SK-N-SH (cell line): ENCODE measurements around the gene TSPO2. TPM values are rescaled to one million over a fixed set of nuclear protein-coding genes. Genes with fewer than 3 reads are reported as not detected.
A peak's percentile ranks its signal among the peaks of the same experiment; 100 is the strongest.

ENCODE experiments used
- CTCF ChIA-PET: fragments of 300-600, 350-600 bp; formaldehyde crosslinking; extraction: SDS; loops from one replicate; lab custom pipeline; 2021; lab: Yijun Ruan, JAX
- POLR2A ChIA-PET: fragments of 350-600 bp; sonication (Branson Sonifier 250); formaldehyde crosslinking; extraction: SDS; loops from one replicate; lab custom pipeline; 2020; ENCODE audit warnings: antibody characterized with exemption, inconsistent platforms; lab: Yijun Ruan, JAX
- DNase-seq: peaks from one replicate; pipeline ENCODE4 v3.0.0; 2012
- H2AFZ ChIP-seq: fragments of 200-600 bp; sonication (generic); 2 replicates; pipeline ENCODE4 v1.8.1; 2016; ENCODE audit warnings: antibody characterized with exemption, mild to moderate bottlenecking, low read depth
- H3F3A ChIP-seq: fragments of 200-600 bp; sonication (generic); replicated peaks from 2 replicates; pipeline ENCODE3; 2016; ENCODE audit warnings: antibody characterized with exemption, mild to moderate bottlenecking; ENCODE audit not compliant: insufficient read depth
- H3K27ac ChIP-seq, 2 experiments: fragments of 200-500 bp in 1 of 2; fragments of 200-600 bp in 1 of 2; sonication (Bioruptor generic) in 1 of 2; sonication (generic), shearing (Covaris generic) in 1 of 2; 2 replicates each; pipeline versions ENCODE4 v1.5.1 to v1.6.1; 2014 to 2016; ENCODE audit warnings: low read depth in 2 of 2, inconsistent platforms in 1 of 2, low read length in 1 of 2, mild to moderate bottlenecking in 1 of 2, mixed read lengths in 1 of 2
- H3K27me3 ChIP-seq: fragments of 200-600 bp; sonication (generic), shearing (Covaris generic); 2 replicates; pipeline ENCODE4 v1.6.1; 2016; ENCODE audit warnings: mixed run types; ENCODE audit not compliant: insufficient read depth
- H3K36me3 ChIP-seq, 2 experiments: fragments of 200-500 bp in 1 of 2; fragments of 200-600 bp in 1 of 2; sonication (Bioruptor generic) in 1 of 2; sonication (generic) in 1 of 2; replicated peaks in 1 of 2; 2 replicates each; pipeline versions ENCODE3 to v1.5.1; 2014 to 2016; ENCODE audit warnings: low read length in 1 of 2, mild to moderate bottlenecking in 1 of 2; ENCODE audit not compliant: insufficient read depth in 2 of 2, control insufficient read depth in 1 of 2
- H3K4me1 ChIP-seq, 2 experiments: fragments of 200-500 bp in 1 of 2; fragments of 200-600 bp in 1 of 2; sonication (Bioruptor generic) in 1 of 2; sonication (generic), shearing (Covaris generic) in 1 of 2; 2 replicates each; pipeline versions ENCODE4 v1.5.1 to v1.6.1; 2014 to 2016; ENCODE audit warnings: low read depth in 1 of 2, low read length in 1 of 2, mixed run types in 1 of 2; ENCODE audit not compliant: insufficient read depth in 2 of 2, control insufficient read depth in 1 of 2
- H3K4me2 ChIP-seq: fragments of 200-600 bp; sonication (generic), shearing (Covaris generic); 2 replicates; pipeline ENCODE4 v1.6.1; 2017; ENCODE audit warnings: mixed run types
- H3K4me3 ChIP-seq, 2 experiments: fragments of 200-500 bp in 1 of 2; fragments of 200-600 bp in 1 of 2; sonication (Bioruptor generic) in 1 of 2; sonication (generic), shearing (Covaris generic) in 1 of 2; 2 replicates each; pipeline versions ENCODE4 v1.5.1 to v1.8.1; 2014 to 2016; ENCODE audit warnings: low read depth in 2 of 2, inconsistent platforms in 1 of 2, low read length in 1 of 2, mild to moderate bottlenecking in 1 of 2, mixed read lengths in 1 of 2, moderate library complexity in 1 of 2
- H3K79me2 ChIP-seq: fragments of 200-600 bp; sonication (generic); 2 replicates; pipeline ENCODE4 v1.8.1; 2017; ENCODE audit warnings: mild to moderate bottlenecking; ENCODE audit not compliant: insufficient read depth
- H3K9ac ChIP-seq: fragments of 200-600 bp; sonication (generic); 2 replicates; pipeline ENCODE4 v1.6.1; 2017; ENCODE audit warnings: mixed run types
- H3K9me2 ChIP-seq: fragments of 200-600 bp; sonication (generic); 2 replicates; pipeline ENCODE4 v1.6.1; 2017; ENCODE audit warnings: mixed run types
- H3K9me3 ChIP-seq: fragments of 200-600 bp; sonication (generic); 2 replicates; pipeline ENCODE4 v1.6.1; 2017; ENCODE audit warnings: mixed run types, mild to moderate bottlenecking, moderate library complexity
- H4K20me1 ChIP-seq: fragments of 200-600 bp; sonication (generic); 2 replicates; pipeline ENCODE4 v1.6.1; 2017; ENCODE audit warnings: mild to moderate bottlenecking, mixed run types; ENCODE audit not compliant: insufficient read depth
- CTCF ChIP-seq: fragments of 200-600 bp; sonication (generic); IDR thresholded peaks from 2 replicates; pipeline ENCODE4 v1.6.1; 2017; ENCODE audit warnings: antibody characterized with exemption, mild to moderate bottlenecking, moderate library complexity
- ELF1 ChIP-seq: IDR thresholded peaks from 2 replicates; pipeline ENCODE4 v1.4.0; 2012
- EP300 ChIP-seq, 2 experiments: IDR thresholded peaks; 2 replicates each; pipeline versions ENCODE4 v1.4.0 to v1.6.1; 2012; ENCODE audit warnings: borderline replicate concordance in 1 of 2, low read depth in 1 of 2, low read length in 1 of 2
- EZH2phosphoT487 ChIP-seq: fragments of 200-600 bp; sonication (generic); IDR thresholded peaks from 2 replicates; pipeline ENCODE4 v1.6.1; 2017; ENCODE audit warnings: low read depth, mixed run types, mild to moderate bottlenecking, antibody characterized with exemption, moderate library complexity, borderline replicate concordance
- FOXM1 ChIP-seq: IDR thresholded peaks from 2 replicates; pipeline ENCODE4 v1.4.0; 2012; ENCODE audit warnings: low read depth, mild to moderate bottlenecking
- GABPA ChIP-seq: IDR thresholded peaks from 2 replicates; pipeline ENCODE4 v1.4.0; 2012; ENCODE audit warnings: low read depth, mild to moderate bottlenecking
- MAX ChIP-seq: IDR thresholded peaks from 2 replicates; pipeline ENCODE4 v1.4.0; 2012; ENCODE audit warnings: low read depth
- MEF2A ChIP-seq: IDR thresholded peaks from 2 replicates; pipeline ENCODE4 v1.4.0; 2012; ENCODE audit warnings: low read depth, borderline replicate concordance
- MXI1 ChIP-seq: IDR thresholded peaks from 2 replicates; pipeline ENCODE4 v1.6.1; 2012; ENCODE audit warnings: mild to moderate bottlenecking, low read depth, low read length, improper control_type of control experiment
- POLR2AphosphoS5 ChIP-seq: IDR thresholded peaks from 2 replicates; pipeline ENCODE4 v1.6.1; 2012; ENCODE audit warnings: low read depth, low read length
- RXRA ChIP-seq: IDR thresholded peaks from 2 replicates; pipeline ENCODE4 v1.4.0; 2012; ENCODE audit warnings: low read depth, mild to moderate bottlenecking, borderline replicate concordance
- SMC3 ChIP-seq: IDR thresholded peaks from 2 replicates; pipeline ENCODE4 v1.6.1; 2012; ENCODE audit warnings: low read depth, low read length, improper control_type of control experiment
- TAF1 ChIP-seq: IDR thresholded peaks from 2 replicates; pipeline ENCODE4 v1.6.1; 2012; ENCODE audit warnings: low read depth, mild to moderate bottlenecking, low read length, moderate library complexity, borderline replicate concordance
- TEAD4 ChIP-seq: IDR thresholded peaks from 2 replicates; pipeline ENCODE4 v1.4.0; 2012; ENCODE audit warnings: mild to moderate bottlenecking, borderline replicate concordance; ENCODE audit not compliant: insufficient read depth
- USF1 ChIP-seq: IDR thresholded peaks from 2 replicates; pipeline ENCODE4 v1.4.0; 2012; ENCODE audit warnings: low read depth, borderline replicate concordance
- USF2 ChIP-seq: fragments of 150-350 bp; IDR thresholded peaks from 2 replicates; pipeline ENCODE4 v1.6.1; 2017; ENCODE audit warnings: antibody characterized with exemption, low read length, low read depth, borderline replicate concordance
- YY1 ChIP-seq: IDR thresholded peaks from 2 replicates; pipeline ENCODE4 v1.4.0; 2012; ENCODE audit warnings: low read depth, mild to moderate bottlenecking
- WGBS: methylation state at CpG from one replicate; pipeline ENCODE4 v1.1.6; 2017; ENCODE audit warnings: low lambda C conversion rate; 5-methylcytosine and 5-hydroxymethylcytosine counted together
- polyA plus RNA-seq, 3 experiments: library from polyadenylated mRNA; depleted of rRNA; stranded (reverse); fragments of >200 nt; gene quantifications; 2 replicates each; pipeline ENCODE4 v1.2.3, GENCODE V29; 2012
- TF ChIP-seq, protein P1 (sequence below): fragments of 150-350 bp; IDR thresholded peaks from 2 replicates; pipeline ENCODE4 v1.6.1; 2016; ENCODE audit warnings: mild to moderate bottlenecking, low read depth, low read length
- TF ChIP-seq, protein P2 (sequence below): IDR thresholded peaks from 2 replicates; pipeline ENCODE4 v1.6.1; 2012; ENCODE audit warnings: mild to moderate bottlenecking, low read depth, low read length, moderate library complexity
- TF ChIP-seq, protein P3 (sequence below): IDR thresholded peaks from 2 replicates; pipeline ENCODE4; 2012

TSPO2 gene
- polyA plus RNA-seq, 1 of the 3 experiments (the other 2 are of a cell fraction), result not detected

DNA sequence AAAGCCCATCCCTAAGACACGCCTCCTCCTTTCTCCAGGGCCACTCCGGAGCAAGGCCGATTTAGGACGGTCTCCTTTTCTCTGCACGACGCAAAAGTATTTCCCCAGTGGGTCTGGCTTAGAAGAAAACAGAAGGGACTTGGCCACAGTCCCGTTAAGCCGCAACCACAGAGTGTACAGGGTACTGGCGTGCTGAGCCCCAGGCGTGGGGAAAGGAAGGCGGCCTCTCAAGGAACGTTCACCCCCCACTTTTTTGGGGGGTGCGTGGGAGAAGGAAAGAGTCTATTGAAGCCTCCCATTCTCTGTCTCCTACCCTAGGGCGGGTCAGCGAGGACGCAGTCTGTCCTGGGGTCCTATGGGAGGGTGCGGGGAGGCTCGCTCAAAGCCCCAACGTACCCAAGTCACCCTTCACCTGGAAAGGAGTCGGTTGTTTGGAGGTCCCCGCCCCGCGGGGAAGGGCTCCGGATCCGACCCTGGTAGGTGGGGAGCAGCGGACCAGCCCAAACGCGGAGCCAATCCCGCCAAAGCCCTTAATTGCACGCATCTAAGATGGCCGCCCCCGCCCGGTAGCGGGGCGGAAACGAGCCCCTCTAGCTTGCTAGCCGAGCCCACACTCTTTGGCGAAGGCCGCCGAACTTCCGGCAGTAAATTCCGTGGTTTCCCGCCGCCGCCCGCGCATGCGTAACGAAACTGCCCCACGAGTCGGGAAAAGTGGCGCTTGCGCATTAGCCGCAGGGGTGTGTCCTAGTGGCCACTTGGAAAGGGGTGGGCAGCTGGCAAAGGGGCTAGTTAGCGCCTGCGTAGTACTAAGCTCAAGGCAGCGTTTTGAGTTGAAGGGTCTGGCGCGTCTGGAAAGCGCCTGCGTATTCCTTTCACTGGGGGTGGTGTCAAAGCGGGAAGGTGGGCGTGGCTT lies 29.9 kb downstream of the TSPO2 start, which contains the start of gene OARD1:
Gene OARD1 (minus strand): TSS at position 434 of the 913 bp plus-strand sequence. CDS start 722 bp downstream, outside the sequence.
- Histone ChIP-seq H3K27me3 (no peaks in the 10 kb centered on the region), H3K9ac (peak within 1 kb of the TSS; percentile 99), H3K4me1 (peaks cover 20 to 23% of the 10 kb centered on the region in 2 experiments), H3K27ac (peak within 1 kb of the TSS; percentile 98 to 99), H3K9me3 (no peaks in the 10 kb centered on the region), H4K20me1 (peaks cover 34% of the 10 kb centered on the region), H2AFZ (peak within 1 kb of the TSS; percentile 91), H3K4me3 (peak within 1 kb of the TSS; percentile 90 to 99), H3K36me3 (peaks cover 27 to 47% of the 10 kb centered on the region in 2 experiments), H3F3A (peaks cover 28% of the 10 kb centered on the region), H3K4me2 (peak within 1 kb of the TSS; percentile 83), H3K9me2 (no peaks in the 10 kb centered on the region), H3K79me2 (peaks cover 55% of the 10 kb centered on the region)
- ChIA-PET CTCF (interaction anchor here (1.2 kb wide), 1 partner anchor 47 kb away, joined by 3 read pairs; no protein-coding TSS in a partner anchor), POLR2A (interaction anchor here (0.8 to 1.4 kb wide), 3 partner anchors 9 to 485 kb away, joined by 3 to 6 read pairs (median 4); partner anchors contain the start of gene LRFN2)
- peak; percentile 90 for DNase-seq
- under 1% methylated on average over 22 of the region's 63 CpGs for WGBS
- TF ChIP-seq, protein P1, sequence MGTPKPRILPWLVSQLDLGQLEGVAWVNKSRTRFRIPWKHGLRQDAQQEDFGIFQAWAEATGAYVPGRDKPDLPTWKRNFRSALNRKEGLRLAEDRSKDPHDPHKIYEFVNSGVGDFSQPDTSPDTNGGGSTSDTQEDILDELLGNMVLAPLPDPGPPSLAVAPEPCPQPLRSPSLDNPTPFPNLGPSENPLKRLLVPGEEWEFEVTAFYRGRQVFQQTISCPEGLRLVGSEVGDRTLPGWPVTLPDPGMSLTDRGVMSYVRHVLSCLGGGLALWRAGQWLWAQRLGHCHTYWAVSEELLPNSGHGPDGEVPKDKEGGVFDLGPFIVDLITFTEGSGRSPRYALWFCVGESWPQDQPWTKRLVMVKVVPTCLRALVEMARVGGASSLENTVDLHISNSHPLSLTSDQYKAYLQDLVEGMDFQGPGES, result peak; percentile 14; the same call in 1 of the 2 replicates
- TF ChIP-seq FOXM1, result no peak
- TF ChIP-seq SMC3, result no peak
- peak; percentile 70 for TF ChIP-seq TAF1
- TF ChIP-seq, protein P2, sequence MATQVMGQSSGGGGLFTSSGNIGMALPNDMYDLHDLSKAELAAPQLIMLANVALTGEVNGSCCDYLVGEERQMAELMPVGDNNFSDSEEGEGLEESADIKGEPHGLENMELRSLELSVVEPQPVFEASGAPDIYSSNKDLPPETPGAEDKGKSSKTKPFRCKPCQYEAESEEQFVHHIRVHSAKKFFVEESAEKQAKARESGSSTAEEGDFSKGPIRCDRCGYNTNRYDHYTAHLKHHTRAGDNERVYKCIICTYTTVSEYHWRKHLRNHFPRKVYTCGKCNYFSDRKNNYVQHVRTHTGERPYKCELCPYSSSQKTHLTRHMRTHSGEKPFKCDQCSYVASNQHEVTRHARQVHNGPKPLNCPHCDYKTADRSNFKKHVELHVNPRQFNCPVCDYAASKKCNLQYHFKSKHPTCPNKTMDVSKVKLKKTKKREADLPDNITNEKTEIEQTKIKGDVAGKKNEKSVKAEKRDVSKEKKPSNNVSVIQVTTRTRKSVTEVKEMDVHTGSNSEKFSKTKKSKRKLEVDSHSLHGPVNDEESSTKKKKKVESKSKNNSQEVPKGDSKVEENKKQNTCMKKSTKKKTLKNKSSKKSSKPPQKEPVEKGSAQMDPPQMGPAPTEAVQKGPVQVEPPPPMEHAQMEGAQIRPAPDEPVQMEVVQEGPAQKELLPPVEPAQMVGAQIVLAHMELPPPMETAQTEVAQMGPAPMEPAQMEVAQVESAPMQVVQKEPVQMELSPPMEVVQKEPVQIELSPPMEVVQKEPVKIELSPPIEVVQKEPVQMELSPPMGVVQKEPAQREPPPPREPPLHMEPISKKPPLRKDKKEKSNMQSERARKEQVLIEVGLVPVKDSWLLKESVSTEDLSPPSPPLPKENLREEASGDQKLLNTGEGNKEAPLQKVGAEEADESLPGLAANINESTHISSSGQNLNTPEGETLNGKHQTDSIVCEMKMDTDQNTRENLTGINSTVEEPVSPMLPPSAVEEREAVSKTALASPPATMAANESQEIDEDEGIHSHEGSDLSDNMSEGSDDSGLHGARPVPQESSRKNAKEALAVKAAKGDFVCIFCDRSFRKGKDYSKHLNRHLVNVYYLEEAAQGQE, result peak; percentile 10; the same call in 1 of the 2 replicates
- peak; percentile 28; the same call in 1 of the 2 replicates for TF ChIP-seq POLR2AphosphoS5
- TF ChIP-seq EP300 (IDR thresholded peaks at IDR 0.05; ENCODE audit: borderline replicate concordance in 1 of 2, low read depth in 1 of 2, low read length in 1 of 2), result peak in 1 of 2 experiments; percentile 33; a peak in 1 of 4 replicates
- no peak for TF ChIP-seq RXRA
- TF ChIP-seq MAX, result peak; percentile 75
- no peak for TF ChIP-seq MEF2A
- TF ChIP-seq TEAD4, result no peak; the same call in 1 of the 2 replicates
- peak; percentile 93 for TF ChIP-seq ELF1
- TF ChIP-seq MXI1, result peak; percentile 73; the same call in 1 of the 2 replicates
- no peak for TF ChIP-seq CTCF
- TF ChIP-seq USF1, result no peak
- TF ChIP-seq, protein P3, sequence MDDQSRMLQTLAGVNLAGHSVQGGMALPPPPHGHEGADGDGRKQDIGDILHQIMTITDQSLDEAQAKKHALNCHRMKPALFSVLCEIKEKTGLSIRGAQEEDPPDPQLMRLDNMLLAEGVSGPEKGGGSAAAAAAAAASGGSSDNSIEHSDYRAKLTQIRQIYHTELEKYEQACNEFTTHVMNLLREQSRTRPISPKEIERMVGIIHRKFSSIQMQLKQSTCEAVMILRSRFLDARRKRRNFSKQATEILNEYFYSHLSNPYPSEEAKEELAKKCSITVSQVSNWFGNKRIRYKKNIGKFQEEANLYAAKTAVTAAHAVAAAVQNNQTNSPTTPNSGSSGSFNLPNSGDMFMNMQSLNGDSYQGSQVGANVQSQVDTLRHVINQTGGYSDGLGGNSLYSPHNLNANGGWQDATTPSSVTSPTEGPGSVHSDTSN, result peak; percentile 24; the same call in 1 of the 2 replicates
- TF ChIP-seq YY1, result peak; percentile 93
- TF ChIP-seq USF2, result no peak
- TF ChIP-seq EZH2phosphoT487, result no peak
- TF ChIP-seq GABPA, result peak; percentile 88
